GM21447 (cell line): ENCODE data around the gene GGACT.
"Not testable (repeated sequence)": the region's sequence is repeated elsewhere in the genome, so short reads cannot be mapped to it uniquely, and the experiment has no call there.

Experiments used
- ATAC-seq: cut with Tn5 transposase; IDR thresholded peaks from one replicate; pipeline ENCODE4 v1.9.1; 2021; ENCODE audit not compliant: unreplicated experiment

Gene GGACT

GRCh38 chr13:100588331-100589177 lies at the start of gene GGACT:
Gene GGACT (minus strand): TSS chr13:100588789. CDS start chr13:100532591, 56,198 bp downstream.
- ATAC-seq, result peak; percentile 94

GRCh38 chr13:100637796-100638195 lies 49.2 kb upstream of the GGACT start:
- ATAC-seq, result no peak

GRCh38 chr13:100637380-100637779 lies 48.8 kb upstream of the GGACT start:
- ATAC-seq, result no peak

GRCh38 chr13:100636441-100636840 lies 47.9 kb upstream of the GGACT start:
- ATAC-seq, result no peak

- ATAC-seq, result no peak
These were observed 47.4 kb upstream of the GGACT start for GRCh38 chr13:100636004-100636403.

- no peak for ATAC-seq
These were observed 46.1 kb upstream of the GGACT start for GRCh38 chr13:100634696-100635095.

- ATAC-seq, result no peak
These were observed 44.9 kb upstream of the GGACT start for GRCh38 chr13:100633461-100633860.

GRCh38 chr13:100630555-100630954 lies 42.0 kb upstream of the GGACT start:
- ATAC-seq, result no peak

GRCh38 chr13:100627120-100627519 lies 38.5 kb upstream of the GGACT start:
- no peak for ATAC-seq

GRCh38 chr13:100625447-100625846 lies 36.9 kb upstream of the GGACT start:
- no peak for ATAC-seq

- ATAC-seq, result no peak
These were observed 32.2 kb upstream of the GGACT start for GRCh38 chr13:100620792-100621191.

GRCh38 chr13:100619940-100620339 lies 31.4 kb upstream of the GGACT start:
- no peak for ATAC-seq

- ATAC-seq, result not testable (repeated sequence)
These were observed 30.3 kb upstream of the GGACT start for GRCh38 chr13:100618897-100619296.

GRCh38 chr13:100613031-100613430 lies 24.4 kb upstream of the GGACT start:
- no peak for ATAC-seq

GRCh38 chr13:100611678-100612492 lies 23.3 kb upstream of the GGACT start:
- ATAC-seq, result peak; percentile 37

GRCh38 chr13:100610391-100611347 lies 22.1 kb upstream of the GGACT start:
- ATAC-seq, result peak; percentile 25

- ATAC-seq, result peak; percentile 87
These were observed 20.3 kb upstream of the GGACT start for GRCh38 chr13:100608906-100609305.

- no peak for ATAC-seq
These were observed 19.9 kb upstream of the GGACT start for GRCh38 chr13:100608489-100608888.

- no peak for ATAC-seq
These were observed 16.5 kb upstream of the GGACT start for GRCh38 chr13:100604918-100605710.

- no peak for ATAC-seq
These were observed 14.0 kb upstream of the GGACT start for GRCh38 chr13:100602493-100603111.
